ENCODE data around the gene FKBP2.

GRCh38 chr11:64253043-64253442 is 12.1 kb downstream of the FKBP2 start:
- TF ChIP-seq CTCF (IDR thresholded peaks at IDR 0.05): no peak
- TF ChIP-seq EP300 (IDR thresholded peaks at IDR 0.05): no peak
- no peak for TF ChIP-seq POLR2AphosphoS5 (IDR thresholded peaks at IDR 0.05)
